Germinal center (tissue), 1 donor: Measurements from ENCODE around the gene ZNF607.
"Not testable (repeated sequence)": the region's sequence is repeated elsewhere in the genome, so short reads cannot be mapped to it uniquely, and the experiment has no call there.

Experiments
- DNase-seq: peaks from one replicate; pipeline ENCODE4 v3.0.0; 2012; ENCODE audit warnings: mixed read lengths, low spot score

Gene ZNF607

DNA sequence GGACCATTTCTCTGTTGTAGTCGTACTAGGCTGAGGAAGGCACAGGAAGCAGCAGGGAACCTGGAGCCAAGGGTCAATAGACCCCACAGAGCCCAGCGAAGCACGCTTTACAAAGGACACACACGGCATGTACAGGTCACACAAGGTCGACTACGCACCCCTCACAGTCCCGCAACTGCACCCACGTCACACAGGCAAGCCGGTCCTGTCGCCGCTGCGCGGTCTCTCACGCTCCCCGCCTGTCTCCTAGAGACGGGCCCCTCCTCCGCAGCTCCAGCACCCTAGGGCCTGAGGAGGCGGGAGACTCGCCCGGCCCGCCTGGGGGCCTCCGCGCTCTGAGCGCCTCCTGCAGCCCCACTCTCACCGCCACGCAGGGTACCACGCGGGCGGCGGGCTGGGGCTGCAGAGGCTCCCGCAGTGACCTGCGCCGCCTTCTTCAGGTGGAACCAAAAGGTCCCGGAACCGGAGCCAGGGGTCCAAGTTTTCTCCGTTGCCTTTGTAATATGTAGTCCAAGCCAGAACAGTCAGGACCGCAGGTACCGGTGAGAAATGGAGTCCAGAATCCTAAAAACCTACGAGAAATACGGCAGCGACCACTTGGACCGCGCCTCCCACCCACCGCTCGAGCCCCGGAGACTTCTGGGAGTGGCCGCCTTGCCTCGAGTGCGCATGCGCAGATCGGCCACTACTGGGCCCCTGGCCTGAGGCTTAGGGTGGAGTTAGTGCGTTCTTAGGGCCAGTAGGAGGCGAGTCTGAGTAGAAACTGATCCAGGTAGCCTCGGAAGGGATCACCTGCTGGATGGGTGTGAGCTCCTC, at the start of gene ZNF607:
ZNF607 (minus strand) TSS at position 651 of the 816 bp plus-strand sequence. CDS start 8,143 bp downstream, outside the sequence.
- DNase-seq: peak; percentile 94

- no peak for DNase-seq
Measured at GRCh38 chr19:37763488-37763887, 43.9 kb upstream of the ZNF607 start.

DNA sequence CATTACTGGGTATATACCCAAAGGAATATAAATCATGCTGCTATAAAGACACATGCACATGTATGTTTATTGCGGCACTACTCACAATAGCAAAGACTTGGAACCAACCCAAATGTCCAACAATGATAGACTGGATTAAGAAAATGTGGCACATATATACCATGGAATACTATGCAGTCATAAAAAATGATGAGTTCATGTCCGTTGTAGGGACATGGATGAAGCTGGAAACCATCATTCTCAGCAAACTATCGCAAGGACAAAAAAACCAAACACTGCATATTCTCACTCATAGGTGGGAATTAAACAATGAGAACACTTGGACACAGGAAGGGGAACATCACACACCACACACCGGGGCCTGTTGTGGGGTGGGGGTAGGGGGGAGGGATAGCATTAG, 38.1 kb upstream of the ZNF607 start:
- not testable (repeated sequence) for DNase-seq

- DNase-seq: no peak
Measured at GRCh38 chr19:37738371-37738770, 18.8 kb upstream of the ZNF607 start.

DNA sequence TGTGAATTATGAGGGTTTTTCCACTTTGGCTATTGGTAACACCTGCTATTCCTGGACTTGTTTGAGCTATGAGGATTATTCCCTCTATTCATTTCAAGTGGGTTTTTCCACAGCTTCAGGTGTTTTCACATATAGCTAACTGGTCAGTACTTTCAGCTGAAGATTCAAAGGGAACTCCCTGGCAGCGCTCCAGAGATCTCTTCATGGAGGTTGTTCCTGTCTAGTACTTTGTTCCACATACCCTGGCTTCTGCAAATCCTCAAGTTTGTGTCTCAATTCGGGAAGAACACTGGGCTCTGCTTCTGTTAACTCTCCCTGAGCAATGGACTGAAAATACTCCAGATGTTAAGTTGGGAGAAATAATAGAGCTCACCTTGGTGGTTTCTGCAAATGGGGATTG, 5.6 kb upstream of the ZNF607 start:
- no peak for DNase-seq

DNA sequence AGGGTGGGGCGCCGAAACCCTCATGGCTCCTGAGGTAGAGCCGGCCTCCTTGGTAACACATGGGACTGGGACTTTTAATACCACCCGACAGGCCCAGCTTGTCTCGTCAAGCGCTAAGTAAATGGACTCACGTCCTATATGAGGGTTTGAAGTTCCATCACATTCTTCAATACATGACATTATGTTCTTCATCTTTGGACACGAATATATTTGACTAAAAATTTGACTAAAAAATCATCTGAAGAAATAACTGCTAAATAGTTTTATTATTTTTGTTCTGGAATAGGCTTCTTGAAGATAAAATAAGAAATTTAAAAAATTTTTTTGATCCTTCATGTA, 335 bp upstream of the ZNF607 start:
- no peak for DNase-seq

- DNase-seq: no peak
Measured at GRCh38 chr19:37718304-37718703, 1.3 kb downstream of the ZNF607 start.

DNA sequence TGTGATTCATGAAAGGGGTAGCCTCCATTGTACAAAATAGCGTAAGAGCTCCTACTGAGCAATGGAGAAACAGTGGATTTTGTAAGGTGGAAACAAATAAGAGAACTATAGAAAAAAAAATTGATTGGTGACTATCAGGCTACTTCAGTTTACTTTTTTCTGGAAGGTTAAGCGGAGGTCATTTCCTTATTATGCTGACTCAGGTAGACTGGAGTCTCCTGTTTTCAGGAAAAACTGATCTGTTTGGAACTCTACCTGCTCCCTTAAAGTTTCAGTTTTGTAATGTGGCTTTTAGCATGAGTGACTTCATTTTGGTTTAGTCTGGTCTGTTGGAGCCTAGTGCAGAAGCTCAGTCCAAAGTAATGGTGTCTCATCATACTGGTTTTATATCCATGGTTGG, 3.4 kb downstream of the ZNF607 start:
- DNase-seq: no peak

- DNase-seq: no peak
Measured at GRCh38 chr19:37706052-37706605, 13.4 kb downstream of the ZNF607 start.

GRCh38 chr19:37699057-37699456, 20.5 kb downstream of the ZNF607 start:
- DNase-seq: no peak

DNA sequence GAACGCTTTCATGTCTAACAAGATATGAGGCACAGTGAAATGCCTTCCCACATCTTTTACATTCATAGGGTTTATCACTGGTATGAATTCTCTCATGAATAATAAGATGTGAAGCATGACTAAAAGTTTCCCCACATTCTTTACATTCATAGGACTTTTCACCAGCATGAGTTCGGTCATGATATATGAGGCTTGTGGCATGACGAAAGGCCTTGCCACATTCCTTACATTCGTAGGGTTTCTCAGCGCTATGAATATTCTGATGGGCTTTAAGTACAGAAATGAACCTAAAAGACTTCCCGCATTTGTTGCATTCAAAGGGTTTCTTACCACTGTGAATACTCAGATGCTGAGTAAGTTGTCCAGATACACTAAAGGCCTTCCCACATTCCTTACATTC, 21.3 kb downstream of the ZNF607 start:
- DNase-seq: no peak

GRCh38 chr19:37695144-37695899, 24.2 kb downstream of the ZNF607 start:
- no peak for DNase-seq

- no peak for DNase-seq
Measured at GRCh38 chr19:37692956-37693620, 26.5 kb downstream of the ZNF607 start.

DNA sequence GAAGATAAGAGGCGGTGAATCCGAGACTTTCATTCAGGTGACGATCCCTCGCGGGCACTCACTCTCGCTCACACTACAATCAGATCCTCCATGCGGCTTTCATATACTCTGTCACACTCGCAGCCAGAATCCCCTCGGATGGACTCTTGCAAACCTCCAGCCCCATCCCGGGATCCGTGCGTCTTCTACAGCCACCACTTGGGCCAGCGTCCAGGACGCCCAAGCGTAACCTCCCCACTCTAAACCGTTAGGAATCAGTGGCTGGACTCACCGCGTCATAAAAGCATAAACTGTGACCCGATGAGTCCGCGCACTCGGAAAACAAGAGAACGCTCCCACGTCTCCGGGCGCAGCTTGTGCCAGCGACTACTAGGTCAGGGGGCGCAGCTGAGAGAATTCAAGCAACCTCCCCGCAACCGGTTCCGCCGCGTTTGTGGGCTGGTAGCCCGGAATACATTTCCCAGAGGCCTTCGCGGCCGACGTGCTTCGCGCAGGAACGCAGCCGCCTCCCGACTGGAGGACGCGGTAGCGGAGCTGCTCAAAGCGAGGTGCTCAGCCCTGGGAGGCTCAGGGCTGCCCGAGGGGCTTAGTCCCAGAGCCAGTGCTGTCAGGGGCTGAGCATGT, 27.6 kb downstream of the ZNF607 start:
- DNase-seq: peak; percentile 85

- no peak for DNase-seq
Measured at GRCh38 chr19:37683520-37683919, 36.0 kb downstream of the ZNF607 start.

GRCh38 chr19:37669450-37669914, 50.1 kb downstream of the ZNF607 start:
- DNase-seq: no peak

DNA sequence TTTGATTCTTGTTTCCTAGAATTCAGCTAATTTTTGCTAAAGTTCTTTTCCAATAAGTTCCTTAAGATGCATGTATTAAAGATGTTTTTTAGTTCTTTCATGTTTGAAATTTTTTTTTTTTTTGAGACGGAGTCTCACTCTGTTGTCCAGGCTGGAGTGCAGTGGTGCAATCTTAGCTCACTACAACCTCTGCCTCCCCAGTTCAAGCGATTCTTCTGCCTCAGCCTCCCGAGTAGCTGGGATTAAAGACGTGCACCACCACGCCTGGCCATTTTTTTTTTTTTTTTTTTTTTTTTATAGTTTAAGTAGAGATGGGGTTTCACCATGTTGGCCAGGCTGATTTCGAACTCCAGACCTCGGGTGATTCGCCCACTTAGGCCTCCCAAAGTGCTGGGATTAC, 62.4 kb downstream of the ZNF607 start:
- DNase-seq: not testable (repeated sequence)

- peak; percentile 85 for DNase-seq
Measured at GRCh38 chr19:37655689-37656371, 63.7 kb downstream of the ZNF607 start.

DNA sequence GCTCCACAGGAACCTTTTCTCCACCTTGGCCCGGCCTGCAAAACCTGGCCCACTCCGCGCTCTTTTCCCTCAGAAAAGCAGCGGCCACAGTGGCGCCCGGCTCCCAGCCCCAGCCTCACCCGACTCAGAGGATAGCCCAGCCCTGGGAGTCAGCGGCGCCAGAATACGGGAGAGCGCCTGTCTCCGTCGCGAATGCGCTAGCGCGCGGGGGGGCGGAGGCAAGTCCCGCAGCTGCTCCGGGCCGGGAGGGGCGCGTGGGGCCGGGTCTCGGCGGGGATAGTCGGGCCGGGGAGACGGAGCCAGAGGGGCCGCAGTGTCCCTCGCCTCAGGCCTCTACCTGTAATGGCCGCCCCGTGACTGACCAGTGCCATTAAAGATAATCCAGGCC, 64.3 kb downstream of the ZNF607 start, which contains the start of gene ZFP30:
ZFP30 (minus strand) TSS at position 165 of the 388 bp plus-strand sequence. CDS start 7,643 bp downstream, outside the sequence.
- DNase-seq: peak; percentile 86

- DNase-seq: peak; percentile 39
Measured at GRCh38 chr19:37654629-37655300, 64.8 kb downstream of the ZNF607 start.

- peak; percentile 3 for DNase-seq
Measured at GRCh38 chr19:37654118-37654517, 65.4 kb downstream of the ZNF607 start.
